Measurements from ENCODE around the gene PRR20G. TPM values are rescaled to one million over a fixed set of nuclear protein-coding genes. Genes with fewer than 3 reads are reported as not detected.

Gene PRR20G
- total RNA-seq, 1 donor from 2014 or later: not detected

- Mint-ChIP-seq H3K4me1 (no peaks in the 10 kb centered on the region), H3K27me3 (ENCODE audit: insufficient read depth, low read depth) (peaks cover 6% of the 10 kb centered on the region), H3K9me3 (peaks cover 3% of the 10 kb centered on the region), H3K27ac (no peak overlapping the region), H3K4me3 (no peak overlapping the region), H3K36me3 (no peaks in the 10 kb centered on the region)
- Histone ChIP-seq H3K4me2 (no peak overlapping the region), H3K4me1 (no peaks in the 10 kb centered on the region), H3K36me3 (no peaks in the 10 kb centered on the region), H3K4me3 (no peak overlapping the region), H4K20me1 (ENCODE audit: low read depth) (no peaks in the 10 kb centered on the region), H3K27ac (no peak overlapping the region), H3F3A (ENCODE audit: low read depth) (peaks cover 2% of the 10 kb centered on the region), H3K9me3 (ENCODE audit: low read depth) (no peaks in the 10 kb centered on the region), H3K27me3 (no peaks in the 10 kb centered on the region), H3K79me2 (ENCODE audit: low read depth) (no peaks in the 10 kb centered on the region), H3K9ac (no peak overlapping the region), H2AFZ (replicated peaks) (no peak overlapping the region)
- no peak for TF ChIP-seq EZH2phosphoT487 (IDR thresholded peaks at IDR 0.05)
- no peak for TF ChIP-seq CTCF (IDR thresholded peaks at IDR 0.05)
- no peak for TF ChIP-seq EZH2 (IDR thresholded peaks at IDR 0.05)
- no peak for DNase-seq (ENCODE audit: low spot score)
Measured at GRCh38 chr3:127286571-127287140, 1.2 kb downstream of the PRR20G start.

GRCh38 chr3:127284258-127284657 lies 3.6 kb downstream of the PRR20G start:
- TF ChIP-seq EZH2 (IDR thresholded peaks at IDR 0.05) (no peak), CTCF (IDR thresholded peaks at IDR 0.05) (no peak), EZH2phosphoT487 (IDR thresholded peaks at IDR 0.05) (no peak)
- H3K27me3 Mint-ChIP-seq (ENCODE audit: insufficient read depth, low read depth): peaks cover 3% of the 10 kb centered on the region
- peaks cover 3% of the 10 kb centered on the region for H3K9me3 Mint-ChIP-seq
- no peaks in the 10 kb centered on the region for H3K36me3 ChIP-seq
- no peaks in the 10 kb centered on the region for H3K36me3 Mint-ChIP-seq
- no peaks in the 10 kb centered on the region for H3K4me1 Mint-ChIP-seq
- H3K4me3 Mint-ChIP-seq: no peak overlapping the region
- H3K9ac ChIP-seq: no peak overlapping the region
- no peaks in the 10 kb centered on the region for H4K20me1 ChIP-seq (ENCODE audit: low read depth)
- no peak overlapping the region for H3K4me2 ChIP-seq
- H3K79me2 ChIP-seq (ENCODE audit: low read depth): no peaks in the 10 kb centered on the region
- no peaks in the 10 kb centered on the region for H3K27me3 ChIP-seq
- H3F3A ChIP-seq (ENCODE audit: low read depth): no peaks in the 10 kb centered on the region
- no peak overlapping the region for H3K4me3 ChIP-seq
- H3K27ac Mint-ChIP-seq: no peak overlapping the region
- DNase-seq (ENCODE audit: low spot score): no peak
- no peak overlapping the region for H3K27ac ChIP-seq
- no peak overlapping the region for H2AFZ ChIP-seq (replicated peaks)
- H3K9me3 ChIP-seq (ENCODE audit: low read depth): no peaks in the 10 kb centered on the region
- no peaks in the 10 kb centered on the region for H3K4me1 ChIP-seq

- no peaks in the 10 kb centered on the region for H3K9me3 ChIP-seq (ENCODE audit: low read depth)
- no peaks in the 10 kb centered on the region for H3K79me2 ChIP-seq (ENCODE audit: low read depth)
- H2AFZ ChIP-seq (replicated peaks): no peak overlapping the region
- H3K27me3 ChIP-seq: no peaks in the 10 kb centered on the region
- H3F3A ChIP-seq (ENCODE audit: low read depth): no peaks in the 10 kb centered on the region
- no peak for DNase-seq (ENCODE audit: low spot score)
- Mint-ChIP-seq H3K27me3 (ENCODE audit: insufficient read depth, low read depth) (peaks cover 10% of the 10 kb centered on the region), H3K4me1 (no peaks in the 10 kb centered on the region), H3K4me3 (no peak overlapping the region), H3K36me3 (no peaks in the 10 kb centered on the region), H3K9me3 (peaks cover 13% of the 10 kb centered on the region), H3K27ac (no peak overlapping the region)
- no peak overlapping the region for H3K27ac ChIP-seq
- H3K4me3 ChIP-seq: no peak overlapping the region
- no peaks in the 10 kb centered on the region for H3K36me3 ChIP-seq
- H3K9ac ChIP-seq: no peak overlapping the region
- H4K20me1 ChIP-seq (ENCODE audit: low read depth): no peaks in the 10 kb centered on the region
- no peak overlapping the region for H3K4me2 ChIP-seq
- TF ChIP-seq CTCF (IDR thresholded peaks at IDR 0.05) (no peak), EZH2 (IDR thresholded peaks at IDR 0.05) (no peak), EZH2phosphoT487 (IDR thresholded peaks at IDR 0.05) (no peak)
- H3K4me1 ChIP-seq: no peaks in the 10 kb centered on the region
Measured at GRCh38 chr3:127277561-127277960, 10.3 kb downstream of the PRR20G start.
